Peyer's patch (tissue), 4 donors: ENCODE data around the gene DGKE. TPM values are rescaled to one million over a fixed set of nuclear protein-coding genes. Genes with fewer than 3 reads are reported as not detected.

Source experiments
- DNase-seq, 3 donors: peaks; one replicate each; pipeline ENCODE4 v3.0.0-alpha.2; 2017 to 2019
- H3K27ac ChIP-seq, 4 donors: fragments of 200-600 bp; sonication (generic); one replicate each; pipeline ENCODE4 v1.5.1; 2016 to 2019
- H3K27me3 ChIP-seq, 2 donors: fragments of 200-600 bp; sonication (generic); one replicate each; pipeline ENCODE4 v1.5.1; 2019
- H3K36me3 ChIP-seq, 3 donors: fragments of 200-600 bp; sonication (generic); one replicate each; pipeline ENCODE4 v1.5.1; 2016 to 2019
- H3K4me1 ChIP-seq, 4 donors: fragments of 200-600 bp; sonication (generic); one replicate each; pipeline ENCODE4 v1.5.1; 2016 to 2019
- H3K4me3 ChIP-seq, 4 donors: fragments of 200-600 bp; sonication (generic); 1 replicate in 3 of 4; 2 replicates in 1 of 4; pipeline ENCODE4 v1.5.1; 2016 to 2019; ENCODE audit warnings: mild to moderate bottlenecking in 1 of 4
- H3K9me3 ChIP-seq, 4 donors: fragments of 200-600 bp; sonication (generic); one replicate each; pipeline ENCODE4 v1.5.1; 2016 to 2019; ENCODE audit warnings: mild to moderate bottlenecking in 1 of 4
- POLR2A ChIP-seq, 2 donors: fragments of 450-650 bp; IDR thresholded peaks; one replicate each; pipeline ENCODE4 v1.5.1; 2017; ENCODE audit warnings: antibody characterized with exemption in 2 of 2, mild to moderate bottlenecking in 2 of 2, moderate library complexity in 2 of 2
- total RNA-seq, 4 donors: library from RNA; depleted of rRNA; stranded (reverse); fragments of >200 nt; gene quantifications; one replicate each; pipeline ENCODE4 v1.1.0, GENCODE V29; 2016
- TF ChIP-seq, protein P1 (sequence below), 6 experiments: fragments of 450-650 bp in 4 of 6; fragments of 200-600 bp in 2 of 6; sonication (generic) in 1 of 6; IDR thresholded peaks; one replicate each; pipeline ENCODE4 v1.5.1; 2017 to 2019; ENCODE audit warnings: antibody characterized with exemption in 6 of 6, mild to moderate bottlenecking in 3 of 6, moderate library complexity in 1 of 6

DGKE gene
- total RNA-seq, 4 donors from 2014 or later: 4.2 to 12.4 (median 9.0) TPM

GRCh38 chr17:56912105-56912999, 78.4 kb downstream of the DGKE start:
- Histone ChIP-seq H3K4me3 (peak overlapping the region; percentile 63 to 84 (median 76)), H3K27me3 (no peaks in the 10 kb centered on the region), H3K27ac (peak overlapping the region; percentile 82 to 96 (median 92)), H3K4me1 (peaks cover 0 to 53% (median 23%) of the 10 kb centered on the region in 4 donors), H3K9me3 (no peaks in the 10 kb centered on the region), H3K36me3 (peaks cover 0 to 6% (median 0%) of the 10 kb centered on the region in 3 donors)
- peak in 1 of 3 donors; percentile 68 for DNase-seq
- TF ChIP-seq, protein P1, sequence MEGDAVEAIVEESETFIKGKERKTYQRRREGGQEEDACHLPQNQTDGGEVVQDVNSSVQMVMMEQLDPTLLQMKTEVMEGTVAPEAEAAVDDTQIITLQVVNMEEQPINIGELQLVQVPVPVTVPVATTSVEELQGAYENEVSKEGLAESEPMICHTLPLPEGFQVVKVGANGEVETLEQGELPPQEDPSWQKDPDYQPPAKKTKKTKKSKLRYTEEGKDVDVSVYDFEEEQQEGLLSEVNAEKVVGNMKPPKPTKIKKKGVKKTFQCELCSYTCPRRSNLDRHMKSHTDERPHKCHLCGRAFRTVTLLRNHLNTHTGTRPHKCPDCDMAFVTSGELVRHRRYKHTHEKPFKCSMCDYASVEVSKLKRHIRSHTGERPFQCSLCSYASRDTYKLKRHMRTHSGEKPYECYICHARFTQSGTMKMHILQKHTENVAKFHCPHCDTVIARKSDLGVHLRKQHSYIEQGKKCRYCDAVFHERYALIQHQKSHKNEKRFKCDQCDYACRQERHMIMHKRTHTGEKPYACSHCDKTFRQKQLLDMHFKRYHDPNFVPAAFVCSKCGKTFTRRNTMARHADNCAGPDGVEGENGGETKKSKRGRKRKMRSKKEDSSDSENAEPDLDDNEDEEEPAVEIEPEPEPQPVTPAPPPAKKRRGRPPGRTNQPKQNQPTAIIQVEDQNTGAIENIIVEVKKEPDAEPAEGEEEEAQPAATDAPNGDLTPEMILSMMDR (IDR thresholded peaks at IDR 0.05): no peak
- TF ChIP-seq POLR2A (IDR thresholded peaks at IDR 0.05): peak in 1 of 2 donors; percentile 29

DNA sequence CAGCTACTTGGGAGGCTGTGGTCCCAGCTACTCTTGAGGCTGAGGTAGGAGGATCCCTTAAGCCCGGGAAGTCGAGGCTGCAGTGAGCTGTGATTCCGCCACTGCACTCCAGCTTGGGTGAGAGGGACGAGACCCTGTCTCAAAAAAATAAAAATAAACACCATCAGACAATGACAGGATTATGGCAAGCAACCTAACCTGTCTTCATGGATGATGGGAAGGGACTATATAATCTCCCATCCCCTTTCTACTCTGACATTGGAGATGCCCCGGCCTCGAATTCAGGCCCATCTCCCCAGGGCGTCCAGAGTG, 79.0 kb downstream of the DGKE start:
- peaks cover 0 to 53% (median 23%) of the 10 kb centered on the region in 4 donors for H3K4me1 ChIP-seq
- no peaks in the 10 kb centered on the region for H3K36me3 ChIP-seq
- no peak for TF ChIP-seq POLR2A (IDR thresholded peaks at IDR 0.05)
- TF ChIP-seq, protein P1 (IDR thresholded peaks at IDR 0.05): no peak
- no peak for DNase-seq
- H3K9me3 ChIP-seq: no peaks in the 10 kb centered on the region
- H3K27ac ChIP-seq: peak overlapping the region; percentile 82 to 96 (median 92)
- H3K27me3 ChIP-seq: no peaks in the 10 kb centered on the region
- peak overlapping the region; percentile 63 to 84 (median 76) for H3K4me3 ChIP-seq

DNA sequence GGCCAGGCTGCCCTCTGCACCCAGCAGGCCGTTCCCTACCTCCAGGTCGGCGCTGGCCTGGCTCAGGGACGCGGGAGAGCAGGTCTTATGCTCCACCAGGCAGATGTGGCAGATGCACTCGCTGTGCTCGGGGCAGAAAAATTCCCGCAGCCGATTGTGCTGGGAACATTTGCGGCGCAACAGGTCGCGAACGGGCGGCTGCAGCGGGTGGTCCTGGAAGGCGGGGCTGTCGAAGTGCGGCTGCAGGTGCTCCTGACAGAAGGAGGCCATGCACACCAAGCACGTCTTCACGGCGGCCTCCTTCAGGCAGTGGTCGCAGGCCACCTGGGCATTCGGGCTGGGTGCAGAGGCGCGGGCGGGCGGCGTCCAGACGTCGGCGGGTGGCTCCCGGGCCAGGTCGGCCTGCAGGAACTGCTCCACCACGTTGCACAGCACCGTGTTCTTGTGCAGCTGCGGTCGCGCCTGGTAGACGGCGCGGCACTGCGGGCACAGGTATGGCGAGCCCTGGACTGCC, 79.5 kb downstream of the DGKE start:
- Histone ChIP-seq H3K36me3 (no peaks in the 10 kb centered on the region), H3K27me3 (no peaks in the 10 kb centered on the region), H3K4me3 (peak overlapping the region; percentile 63 to 84 (median 76)), H3K27ac (peak overlapping the region; percentile 82 to 96 (median 92)), H3K4me1 (peaks cover 0 to 50% (median 22%) of the 10 kb centered on the region in 4 donors), H3K9me3 (no peaks in the 10 kb centered on the region)
- TF ChIP-seq, protein P1 (IDR thresholded peaks at IDR 0.05): no peak
- TF ChIP-seq POLR2A (IDR thresholded peaks at IDR 0.05): no peak
- peak in 1 of 3 donors; percentile 55 for DNase-seq

DNA sequence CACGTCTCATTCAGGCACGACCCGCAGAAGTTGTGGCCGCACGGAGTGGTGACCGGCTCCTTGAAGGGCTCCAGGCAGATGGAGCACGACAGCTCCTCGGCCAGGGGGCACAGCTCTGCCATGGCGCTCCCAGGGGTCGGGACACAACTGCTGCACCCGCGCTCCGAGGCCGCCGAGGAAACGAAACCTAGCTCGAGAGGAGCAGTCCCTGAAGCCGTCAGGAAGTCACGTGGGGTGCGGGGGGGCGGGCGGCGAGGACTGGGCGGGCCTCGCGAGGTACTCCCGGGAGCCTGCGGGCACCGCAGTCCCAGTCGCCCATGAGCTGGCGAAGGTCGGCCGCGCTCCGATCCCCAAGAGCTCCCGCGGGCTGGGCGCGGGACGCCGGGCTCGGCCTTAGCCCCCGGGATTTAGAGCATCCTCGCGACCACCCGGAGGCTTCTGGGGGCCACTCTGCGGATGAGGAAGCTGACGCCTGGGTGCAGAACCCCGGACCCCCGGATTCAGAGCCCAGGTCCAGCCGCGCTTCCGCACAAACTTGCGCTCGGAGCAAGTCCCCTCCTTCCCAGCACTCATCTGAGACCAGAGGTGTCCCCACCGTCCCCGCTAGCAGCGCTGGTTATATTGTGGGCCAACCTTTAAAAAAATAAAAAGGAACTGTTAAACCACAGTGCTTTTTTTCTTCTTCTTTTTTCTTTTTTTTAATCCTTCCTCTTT, 80.1 kb downstream of the DGKE start, which contains the start of gene TRIM25:
Gene TRIM25 (minus strand): TSS at position 183 of the 714 bp plus-strand sequence. CDS start 61 bp downstream, at position 122.
- Histone ChIP-seq H3K9me3 (no peaks in the 10 kb centered on the region), H3K36me3 (no peaks in the 10 kb centered on the region), H3K4me3 (peak within 1 kb of the TSS; percentile 63 to 84 (median 76)), H3K27me3 (no peaks in the 10 kb centered on the region), H3K4me1 (peaks cover 0 to 44% (median 18%) of the 10 kb centered on the region in 4 donors), H3K27ac (peak within 1 kb of the TSS; percentile 82 to 96 (median 92))
- TF ChIP-seq POLR2A (IDR thresholded peaks at IDR 0.05): peak; percentile 98 to 99
- TF ChIP-seq, protein P1 (IDR thresholded peaks at IDR 0.05): no peak
- peak; percentile 98 for DNase-seq

- Histone ChIP-seq H3K9me3 (no peaks in the 10 kb centered on the region), H3K4me1 (peaks cover 0 to 41% (median 15%) of the 10 kb centered on the region in 4 donors), H3K36me3 (no peaks in the 10 kb centered on the region), H3K27ac (peak overlapping the region; percentile 73 to 96 (median 86)), H3K4me3 (peak overlapping the region; percentile 63 to 84 (median 76)), H3K27me3 (no peaks in the 10 kb centered on the region)
- TF ChIP-seq, protein P1 (IDR thresholded peaks at IDR 0.05): no peak
- TF ChIP-seq POLR2A (IDR thresholded peaks at IDR 0.05): no peak
- no peak for DNase-seq
Measured at GRCh38 chr17:56914581-56915273, 80.8 kb downstream of the DGKE start.
